NCI-H82 treated with DMSO at 0.1 percent for 48 hours (cell line): ENCODE data around the gene DNAJC18.
A peak's percentile ranks its signal among the peaks of the same experiment; 100 is the strongest.

ENCODE experiments used
- DNase-seq: peaks from one replicate; lab custom pipeline; 2025; ENCODE audit not compliant: unreplicated experiment; lab: John Stamatoyannopoulos, UW

The DNAJC18 gene

GRCh38 chr5:139406963-139407362 lies 32.4 kb downstream of the DNAJC18 start:
- DNase-seq: no peak

GRCh38 chr5:139404484-139404840 lies 34.9 kb downstream of the DNAJC18 start:
- no peak for DNase-seq

- peak; percentile 89 for DNase-seq
These were observed 35.4 kb downstream of the DNAJC18 start, which contains the start of gene SPATA24 for GRCh38 chr5:139403787-139404483. SPATA24 (minus strand) TSS chr5:139404089; CDS start chr5:139404060, 29 bp downstream.

- DNase-seq: no peak
These were observed 35.9 kb downstream of the DNAJC18 start for GRCh38 chr5:139403418-139403786.

- DNase-seq: no peak
These were observed 36.7 kb downstream of the DNAJC18 start for GRCh38 chr5:139402561-139403158.

- no peak for DNase-seq
These were observed 37.8 kb downstream of the DNAJC18 start for GRCh38 chr5:139401546-139401945.

GRCh38 chr5:139399501-139400121 lies 39.7 kb downstream of the DNAJC18 start:
- no peak for DNase-seq

GRCh38 chr5:139397921-139398320 lies 41.4 kb downstream of the DNAJC18 start:
- no peak for DNase-seq

- no peak for DNase-seq
These were observed 42.6 kb downstream of the DNAJC18 start for GRCh38 chr5:139396691-139397090.

GRCh38 chr5:139395844-139396640 lies 43.3 kb downstream of the DNAJC18 start:
- DNase-seq: no peak

- no peak for DNase-seq
These were observed 44.4 kb downstream of the DNAJC18 start, which contains the start of gene PROB1 for GRCh38 chr5:139394654-139395566. PROB1 (minus strand) TSS chr5:139395104; CDS start chr5:139395081, 23 bp downstream.

GRCh38 chr5:139394123-139394653 lies 45.1 kb downstream of the DNAJC18 start:
- no peak for DNase-seq

GRCh38 chr5:139393497-139394122 lies 45.7 kb downstream of the DNAJC18 start:
- DNase-seq: no peak

- no peak for DNase-seq
These were observed 46.4 kb downstream of the DNAJC18 start for GRCh38 chr5:139392678-139393496.

GRCh38 chr5:139392324-139392677 lies 47.0 kb downstream of the DNAJC18 start:
- no peak for DNase-seq

- DNase-seq: no peak
These were observed 47.6 kb downstream of the DNAJC18 start for GRCh38 chr5:139391570-139392323.

GRCh38 chr5:139390639-139391569 lies 48.4 kb downstream of the DNAJC18 start:
- no peak for DNase-seq
